ENCODE results near the gene CLEC12A. TPM values are rescaled to one million over a fixed set of nuclear protein-coding genes. Genes with fewer than 3 reads are reported as not detected.

The CLEC12A gene
- total RNA-seq, 2 donors from 2014 or later, result not detected

DNA sequence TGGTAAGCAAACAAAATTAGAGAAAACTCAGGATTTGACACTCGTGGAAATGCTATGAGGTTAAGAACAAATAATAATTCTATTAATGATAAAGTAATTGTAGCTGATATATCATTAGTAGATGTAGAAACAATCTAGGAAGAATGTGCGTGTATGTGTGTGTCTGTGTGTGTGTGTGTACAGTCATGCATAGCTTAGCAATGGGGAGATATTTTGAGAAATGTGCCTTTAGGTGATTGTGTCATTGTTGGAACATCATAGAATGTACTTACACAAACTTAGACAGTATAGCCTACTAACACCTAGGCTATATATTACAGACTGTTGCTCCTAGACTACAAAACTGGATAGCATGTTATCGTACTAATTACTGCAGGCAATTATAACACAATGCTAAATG is 44.3 kb upstream of the CLEC12A start:
- H3K27me3 ChIP-seq (ENCODE audit: control insufficient read depth, insufficient read depth, low read length, poor library complexity, severe bottlenecking), result no peaks in the 10 kb centered on the region
- H3K27ac ChIP-seq (ENCODE audit: low read depth, low read length), result no peak overlapping the region
- H3K9me3 ChIP-seq (ENCODE audit: control insufficient read depth, low read length), result no peaks in the 10 kb centered on the region
- no peak overlapping the region for H3K9ac ChIP-seq (ENCODE audit: extremely low read depth, low read length, poor library complexity, severe bottlenecking)
- H3K4me1 Mint-ChIP-seq, result peaks cover 8% of the 10 kb centered on the region
- H3K9me3 Mint-ChIP-seq, result no peaks in the 10 kb centered on the region
- H3K4me1 ChIP-seq (ENCODE audit: control insufficient read depth, insufficient read depth, low read length), result peaks cover 10% of the 10 kb centered on the region
- TF ChIP-seq, protein P1, sequence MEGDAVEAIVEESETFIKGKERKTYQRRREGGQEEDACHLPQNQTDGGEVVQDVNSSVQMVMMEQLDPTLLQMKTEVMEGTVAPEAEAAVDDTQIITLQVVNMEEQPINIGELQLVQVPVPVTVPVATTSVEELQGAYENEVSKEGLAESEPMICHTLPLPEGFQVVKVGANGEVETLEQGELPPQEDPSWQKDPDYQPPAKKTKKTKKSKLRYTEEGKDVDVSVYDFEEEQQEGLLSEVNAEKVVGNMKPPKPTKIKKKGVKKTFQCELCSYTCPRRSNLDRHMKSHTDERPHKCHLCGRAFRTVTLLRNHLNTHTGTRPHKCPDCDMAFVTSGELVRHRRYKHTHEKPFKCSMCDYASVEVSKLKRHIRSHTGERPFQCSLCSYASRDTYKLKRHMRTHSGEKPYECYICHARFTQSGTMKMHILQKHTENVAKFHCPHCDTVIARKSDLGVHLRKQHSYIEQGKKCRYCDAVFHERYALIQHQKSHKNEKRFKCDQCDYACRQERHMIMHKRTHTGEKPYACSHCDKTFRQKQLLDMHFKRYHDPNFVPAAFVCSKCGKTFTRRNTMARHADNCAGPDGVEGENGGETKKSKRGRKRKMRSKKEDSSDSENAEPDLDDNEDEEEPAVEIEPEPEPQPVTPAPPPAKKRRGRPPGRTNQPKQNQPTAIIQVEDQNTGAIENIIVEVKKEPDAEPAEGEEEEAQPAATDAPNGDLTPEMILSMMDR (conservative IDR thresholded peaks at IDR 0.05), result no peak
- H3K36me3 Mint-ChIP-seq (ENCODE audit: low read depth), result no peaks in the 10 kb centered on the region
- no peak overlapping the region for H3K27ac Mint-ChIP-seq
- 94 to 98% methylated on average over 2 to 3 of the region's 3 CpGs for WGBS, 2 experiments (ENCODE audit: insufficient coverage in 1 of 2, insufficient read length in 1 of 2)
- H3K27me3 Mint-ChIP-seq (ENCODE audit: insufficient read depth), result no peaks in the 10 kb centered on the region
- H3K4me3 ChIP-seq (ENCODE audit: low read length), result no peak overlapping the region
- DNase-seq, result no peak
- no peaks in the 10 kb centered on the region for H3K36me3 ChIP-seq (ENCODE audit: control insufficient read depth, insufficient read depth, low read length)
- H3K4me3 Mint-ChIP-seq, result no peak overlapping the region

DNA sequence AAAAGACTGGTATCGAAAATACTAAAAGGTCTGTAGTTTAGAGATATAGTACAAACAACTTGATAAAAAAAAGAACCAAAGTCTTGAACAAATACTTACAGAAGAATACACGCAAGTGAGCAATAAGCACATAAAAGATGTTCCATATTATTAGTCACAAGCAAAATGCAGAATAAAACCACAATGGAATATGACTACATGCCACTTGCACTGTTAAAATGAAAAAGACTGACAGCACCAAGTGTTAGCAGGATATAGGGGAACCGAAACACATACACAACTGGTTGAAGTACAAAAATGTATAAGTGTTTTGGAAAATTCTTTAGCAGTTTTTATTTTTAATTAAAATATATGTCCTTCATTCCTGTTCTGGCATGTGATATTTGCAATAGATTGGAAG is 42.6 kb upstream of the CLEC12A start:
- Mint-ChIP-seq H3K9me3 (no peaks in the 10 kb centered on the region), H3K27me3 (ENCODE audit: insufficient read depth) (no peaks in the 10 kb centered on the region), H3K36me3 (ENCODE audit: low read depth) (no peaks in the 10 kb centered on the region), H3K27ac (no peak overlapping the region), H3K4me3 (no peak overlapping the region), H3K4me1 (peaks cover 11% of the 10 kb centered on the region)
- Histone ChIP-seq H3K27me3 (ENCODE audit: control insufficient read depth, insufficient read depth, low read length, poor library complexity, severe bottlenecking) (no peaks in the 10 kb centered on the region), H3K4me1 (ENCODE audit: control insufficient read depth, insufficient read depth, low read length) (peaks cover 11% of the 10 kb centered on the region), H3K9ac (ENCODE audit: extremely low read depth, low read length, poor library complexity, severe bottlenecking) (no peak overlapping the region), H3K27ac (ENCODE audit: low read depth, low read length) (no peak overlapping the region), H3K36me3 (ENCODE audit: control insufficient read depth, insufficient read depth, low read length) (no peaks in the 10 kb centered on the region), H3K9me3 (ENCODE audit: control insufficient read depth, low read length) (no peaks in the 10 kb centered on the region), H3K4me3 (ENCODE audit: low read length) (no peak overlapping the region)
- no peak for DNase-seq
- WGBS, 2 experiments (ENCODE audit: insufficient coverage in 1 of 2, insufficient read length in 1 of 2), result 96 to 100% methylated on average over 1 to 3 of the region's 3 CpGs
- TF ChIP-seq, protein P1 (conservative IDR thresholded peaks at IDR 0.05), result no peak

DNA sequence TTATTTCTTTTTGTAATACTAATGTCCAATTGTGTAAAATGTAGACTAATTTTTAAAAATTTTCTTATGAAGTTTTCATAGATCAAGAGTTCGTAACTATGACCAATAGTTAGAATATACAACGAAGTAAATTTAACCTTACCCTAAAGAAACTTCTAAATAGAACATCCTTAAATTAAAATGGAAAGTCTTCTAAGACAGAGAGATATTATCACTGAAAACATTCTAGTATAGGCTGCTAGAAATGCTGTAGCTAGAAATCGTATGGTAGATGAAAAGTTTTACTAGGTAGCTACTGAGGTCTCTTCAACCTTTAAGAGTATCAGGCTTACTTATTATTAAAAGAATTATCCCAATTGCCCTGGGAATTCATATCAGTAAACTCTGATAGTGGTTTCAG is 40.0 kb upstream of the CLEC12A start:
- H3K27me3 ChIP-seq (ENCODE audit: control insufficient read depth, insufficient read depth, low read length, poor library complexity, severe bottlenecking), result no peaks in the 10 kb centered on the region
- TF ChIP-seq, protein P1 (conservative IDR thresholded peaks at IDR 0.05), result no peak
- no peak for DNase-seq
- H3K4me1 ChIP-seq (ENCODE audit: control insufficient read depth, insufficient read depth, low read length), result peaks cover 11% of the 10 kb centered on the region
- no peak overlapping the region for H3K27ac ChIP-seq (ENCODE audit: low read depth, low read length)
- Mint-ChIP-seq H3K4me1 (peaks cover 10% of the 10 kb centered on the region), H3K9me3 (no peaks in the 10 kb centered on the region), H3K27me3 (ENCODE audit: insufficient read depth) (no peaks in the 10 kb centered on the region), H3K27ac (no peak overlapping the region), H3K36me3 (ENCODE audit: low read depth) (no peaks in the 10 kb centered on the region), H3K4me3 (no peak overlapping the region)
- 88% methylated on average over 1 of the region's 3 CpGs; no CpG with 5 or more reads in 1 of the 2 experiments for WGBS, 2 experiments (ENCODE audit: insufficient coverage in 1 of 2, insufficient read length in 1 of 2)
- H3K9me3 ChIP-seq (ENCODE audit: control insufficient read depth, low read length), result no peaks in the 10 kb centered on the region
- H3K36me3 ChIP-seq (ENCODE audit: control insufficient read depth, insufficient read depth, low read length), result no peaks in the 10 kb centered on the region
- no peak overlapping the region for H3K9ac ChIP-seq (ENCODE audit: extremely low read depth, low read length, poor library complexity, severe bottlenecking)
- H3K4me3 ChIP-seq (ENCODE audit: low read length), result no peak overlapping the region
